ENCODE measurements around the gene TRIM54.
"Not testable (repeated sequence)": the region's sequence is repeated elsewhere in the genome, so short reads cannot be mapped to it uniquely, and the experiment has no call there.

The TRIM54 gene

DNA sequence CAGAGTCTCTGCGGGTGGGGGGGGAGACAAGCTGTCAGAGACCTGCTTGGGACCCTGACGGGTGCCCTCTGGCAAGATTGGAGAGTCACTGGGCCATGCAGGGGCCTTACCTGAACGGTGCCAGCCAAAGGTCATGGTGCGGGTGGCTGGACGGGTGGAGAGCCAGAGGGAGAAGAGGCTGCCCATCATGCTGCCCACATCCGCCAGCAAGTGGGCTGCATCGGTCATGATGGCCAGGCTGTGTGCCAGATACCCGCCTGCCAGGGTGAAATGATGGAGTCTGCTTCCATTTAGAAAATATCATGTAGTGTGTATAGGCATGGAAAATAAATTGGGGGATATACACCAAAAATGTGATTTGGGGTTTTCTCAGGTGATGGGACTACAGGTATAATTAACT lies 24.2 kb upstream of the TRIM54 start:
- DNase-seq (ENCODE audit: low read depth in 2 of 2), result no peak

DNA sequence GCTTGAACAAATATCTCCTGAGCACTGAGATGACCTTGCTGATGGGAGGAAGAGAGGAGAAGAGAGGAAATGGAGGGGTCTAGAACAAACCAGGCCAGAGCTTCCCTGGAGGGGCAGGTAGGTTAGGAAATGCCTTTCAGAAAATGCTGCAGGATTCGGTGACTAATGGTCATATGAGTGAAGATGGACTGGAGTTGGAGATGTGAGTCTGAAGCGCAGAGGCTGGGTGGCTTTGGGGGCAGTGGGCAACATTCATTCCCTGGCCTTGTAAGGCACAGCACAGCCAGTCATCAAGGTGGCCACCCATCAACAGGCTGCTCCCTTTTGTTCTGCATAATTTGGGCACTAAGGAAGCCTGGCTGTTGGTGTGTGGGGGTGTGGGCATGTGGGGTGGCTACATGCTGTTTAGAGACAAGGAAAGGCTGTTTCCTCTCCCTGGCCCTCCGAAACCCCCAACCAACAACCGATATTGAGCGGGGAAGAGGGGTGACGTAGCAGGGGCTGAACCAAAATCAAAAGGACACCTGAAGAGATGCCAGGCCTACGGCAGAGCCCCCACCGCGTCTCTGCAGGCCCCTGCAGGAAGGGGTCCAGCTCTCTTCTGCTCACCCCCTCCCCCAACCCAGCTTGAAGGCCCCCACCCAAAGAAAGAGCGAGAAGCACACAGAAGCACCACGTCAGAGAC lies 20.8 kb upstream of the TRIM54 start:
- no peak for DNase-seq (ENCODE audit: low read depth in 2 of 2)

DNA sequence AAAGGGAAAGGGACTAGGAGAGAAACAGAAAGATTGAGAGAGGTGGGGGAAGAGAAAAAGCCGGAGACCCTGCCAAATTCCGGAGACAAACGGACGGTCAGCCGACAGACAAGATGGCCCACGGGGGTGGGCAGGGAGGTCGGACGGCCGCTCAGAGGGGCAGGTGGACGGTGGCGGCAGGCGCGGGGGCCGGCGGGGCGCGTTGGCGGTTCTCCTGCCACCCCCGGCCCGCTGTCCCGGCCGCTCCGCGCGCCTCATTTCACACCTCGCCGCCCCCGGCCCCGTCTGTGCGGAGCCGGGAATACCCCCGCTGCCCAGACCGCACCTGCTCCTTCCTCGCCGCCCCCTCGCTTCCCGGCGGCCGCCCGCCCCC lies 20.3 kb upstream of the TRIM54 start:
- no peak for DNase-seq (ENCODE audit: low read depth in 2 of 2)

DNA sequence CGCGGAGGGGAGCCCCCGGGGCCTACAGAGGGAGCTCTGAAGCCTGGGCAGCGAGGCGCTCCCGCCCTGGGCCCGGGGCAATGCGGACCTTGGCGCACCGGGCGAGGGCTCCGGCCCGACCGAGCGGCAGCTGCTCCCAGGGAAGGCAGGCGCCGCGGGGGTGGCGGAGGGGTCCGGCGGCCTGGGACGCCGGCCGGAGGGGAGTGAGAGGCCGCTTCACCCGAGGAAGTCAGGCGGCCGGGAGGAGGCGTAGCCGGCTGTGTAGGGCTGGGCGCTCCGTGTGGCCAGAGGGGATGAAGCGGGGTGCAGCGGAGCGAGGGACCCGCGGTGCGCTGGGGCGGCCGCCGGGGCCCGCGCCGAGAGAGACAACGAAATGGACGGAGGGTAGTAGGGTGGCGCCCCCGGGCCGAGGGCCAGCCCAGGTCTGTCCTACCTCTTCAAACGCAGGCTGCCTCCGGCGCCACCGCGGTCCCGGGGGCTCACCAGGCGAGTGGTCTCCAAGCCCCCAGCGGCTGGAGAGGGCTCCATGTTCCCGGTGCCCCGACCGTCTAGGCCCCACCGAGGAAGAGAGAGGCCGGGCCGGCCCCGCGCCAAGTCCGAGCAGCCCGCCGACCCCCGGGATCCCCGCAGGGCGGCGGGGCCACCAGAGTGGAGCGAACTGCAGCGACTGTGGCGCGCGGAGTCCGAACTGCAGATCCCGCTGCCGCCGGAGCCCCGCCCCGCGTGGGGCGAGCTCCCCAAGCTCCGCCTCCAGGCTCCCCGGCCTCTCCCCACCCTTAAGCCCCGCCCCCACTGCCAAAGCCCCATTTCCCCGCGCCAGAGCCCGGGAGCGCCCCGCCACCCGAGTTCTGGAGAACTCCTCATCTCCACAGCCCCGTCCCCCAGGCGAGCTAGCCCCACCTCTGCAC lies 19.6 kb upstream of the TRIM54 start, which contains the start of gene SLC30A3:
Gene SLC30A3, minus strand, starts transcription at position 669 of the 908 bp plus-strand sequence. Its CDS starts 141 bp downstream, at position 528.
- peak; percentile 44 to 76 for DNase-seq (ENCODE audit: low read depth in 2 of 2)

DNA sequence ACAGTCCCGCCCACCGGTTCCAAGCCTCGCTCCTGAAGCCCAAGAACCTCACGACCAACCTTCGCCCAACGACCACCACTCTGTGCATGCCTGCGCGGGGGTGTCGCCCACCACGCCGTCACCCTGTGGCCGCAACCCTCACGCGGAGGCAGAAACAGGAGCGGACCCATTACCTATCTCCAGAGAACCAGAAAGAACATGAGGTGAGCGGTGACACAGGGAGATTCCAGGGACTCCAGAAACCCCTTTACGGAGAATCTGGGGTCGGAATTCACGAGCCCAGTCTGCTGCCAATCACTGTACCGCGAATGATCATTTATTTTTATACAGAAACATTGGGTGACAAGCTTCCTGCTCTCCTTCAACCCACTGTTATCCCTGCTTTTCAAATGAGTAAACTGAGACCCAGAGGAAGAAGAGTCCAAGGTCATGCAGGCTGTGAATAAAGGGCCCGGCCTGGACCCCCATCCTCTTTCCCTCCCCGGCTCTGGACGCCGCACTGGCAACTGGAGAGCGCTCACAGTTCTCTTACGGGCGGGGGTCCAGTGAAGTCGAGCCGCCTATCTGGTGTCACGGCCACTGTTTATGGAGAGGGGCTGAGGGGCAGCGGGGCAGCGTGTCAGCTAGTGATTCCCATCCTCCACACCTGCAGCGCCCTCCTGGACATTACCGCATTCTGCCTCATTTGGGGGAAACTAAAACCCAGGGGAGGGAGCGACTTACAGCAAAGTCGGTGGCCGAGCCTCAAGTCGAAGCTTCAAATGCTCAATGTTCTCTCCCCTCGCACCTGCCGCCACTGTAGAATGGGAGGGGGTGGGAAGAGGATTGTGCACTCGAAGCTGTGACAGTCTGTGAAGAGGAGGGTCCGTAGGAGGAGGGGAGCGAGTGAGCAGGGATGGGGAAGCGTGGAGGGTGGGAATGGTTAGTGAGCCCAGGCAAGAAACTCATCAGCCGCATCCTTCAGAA lies 18.7 kb upstream of the TRIM54 start:
- no peak for DNase-seq (ENCODE audit: low read depth in 2 of 2)

DNA sequence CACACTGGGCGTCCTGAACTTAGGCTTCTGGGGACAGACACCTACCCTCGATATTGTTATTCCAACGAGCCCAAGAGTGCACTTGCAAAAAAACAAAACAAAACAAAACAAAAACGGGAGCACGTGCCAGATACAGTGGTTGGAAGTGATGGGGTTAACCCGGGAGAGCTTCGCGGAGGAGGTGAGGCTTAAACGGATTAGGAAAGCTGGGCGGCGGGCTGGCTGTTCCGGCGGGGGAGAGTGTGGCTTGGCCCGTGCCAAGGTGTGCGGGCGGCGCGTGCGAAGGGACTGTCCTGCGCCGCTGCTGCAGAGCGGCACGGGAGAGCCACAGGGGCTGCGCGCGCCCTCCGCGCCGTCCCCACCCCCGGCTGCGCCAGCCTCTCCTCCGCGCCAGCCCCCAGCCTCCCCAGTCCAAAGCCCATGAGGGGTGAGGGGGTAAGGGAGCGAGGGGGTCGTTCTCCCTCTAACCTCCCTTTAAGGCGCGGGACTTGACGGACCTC lies 17.9 kb upstream of the TRIM54 start:
- DNase-seq (ENCODE audit: low read depth in 2 of 2), result no peak

DNA sequence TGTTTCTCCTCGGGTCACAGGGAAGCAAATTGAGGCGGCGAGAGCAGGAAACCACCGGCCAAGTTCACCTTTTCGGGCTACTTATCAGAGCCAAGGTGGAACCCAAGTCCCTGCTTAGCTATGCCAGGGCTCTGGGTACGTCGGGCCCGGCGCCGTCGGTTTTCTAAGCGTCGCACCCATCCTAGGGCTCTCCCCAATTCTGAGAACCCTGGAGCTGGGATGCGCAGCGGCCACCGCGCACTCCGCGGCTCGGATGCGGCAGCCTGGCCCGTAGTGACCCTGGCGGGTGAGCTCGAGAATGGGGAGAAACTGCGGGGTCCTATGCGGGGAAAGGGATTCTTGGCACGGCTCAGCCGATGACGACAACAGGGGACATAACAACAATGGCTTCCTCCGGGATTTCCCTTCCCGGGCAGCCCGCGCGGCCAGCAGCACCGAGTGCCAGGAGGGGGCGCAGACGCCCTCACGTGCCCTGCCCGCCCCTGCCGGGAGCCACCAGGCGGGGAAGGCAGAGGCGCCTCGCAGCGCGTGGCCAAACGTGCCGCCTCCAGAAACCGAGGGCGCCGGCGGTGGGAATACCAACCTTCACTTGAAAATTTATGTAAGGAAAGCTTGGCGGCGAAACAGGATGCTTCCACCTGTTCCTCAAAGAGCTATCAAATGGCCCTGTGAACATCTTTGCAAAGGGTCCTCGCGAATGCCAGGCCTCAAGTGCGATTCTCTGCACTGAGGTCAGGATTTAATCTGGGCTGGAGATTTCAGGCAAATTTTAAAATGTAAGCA lies 17.3 kb upstream of the TRIM54 start:
- peak; percentile 29 to 60 for DNase-seq (ENCODE audit: low read depth in 2 of 2)

DNA sequence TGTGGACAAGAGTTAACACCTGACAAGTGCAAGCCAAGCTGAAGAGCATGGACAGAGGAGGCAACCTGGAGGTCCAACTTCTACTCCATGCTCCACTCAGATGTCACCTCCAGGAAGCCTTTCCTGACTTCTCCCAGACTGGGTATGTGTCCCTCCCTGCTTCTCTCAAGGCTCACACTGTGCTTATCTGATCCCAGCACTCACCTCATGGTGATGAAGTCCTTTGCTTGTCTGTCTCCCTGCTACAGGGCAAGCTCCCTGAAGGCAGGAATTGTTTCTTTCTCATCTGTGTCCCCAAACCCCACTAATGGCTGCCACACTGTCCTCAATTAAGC lies 16.7 kb upstream of the TRIM54 start:
- DNase-seq (ENCODE audit: low read depth in 2 of 2), result no peak

DNA sequence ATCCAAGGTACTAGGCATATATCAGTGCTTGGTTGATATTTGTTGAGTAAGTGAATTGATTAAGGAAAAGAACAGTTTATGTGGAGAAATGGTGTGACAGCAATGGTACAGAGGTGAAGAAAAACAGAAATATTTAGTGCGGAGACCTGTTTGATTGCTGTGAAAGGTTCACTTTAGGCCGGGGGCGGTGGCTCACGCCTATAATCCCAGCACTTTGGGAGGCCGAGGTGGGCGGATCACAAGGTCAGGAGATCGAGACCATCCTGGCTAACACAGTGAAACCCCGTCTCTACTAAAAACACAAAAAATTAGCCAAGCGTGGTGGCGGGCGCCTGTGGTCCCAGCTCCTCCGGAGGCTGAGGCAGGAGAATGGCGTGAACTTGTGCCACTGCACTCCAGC lies 13.9 kb upstream of the TRIM54 start:
- DNase-seq (ENCODE audit: low read depth in 2 of 2), result not testable (repeated sequence)

DNA sequence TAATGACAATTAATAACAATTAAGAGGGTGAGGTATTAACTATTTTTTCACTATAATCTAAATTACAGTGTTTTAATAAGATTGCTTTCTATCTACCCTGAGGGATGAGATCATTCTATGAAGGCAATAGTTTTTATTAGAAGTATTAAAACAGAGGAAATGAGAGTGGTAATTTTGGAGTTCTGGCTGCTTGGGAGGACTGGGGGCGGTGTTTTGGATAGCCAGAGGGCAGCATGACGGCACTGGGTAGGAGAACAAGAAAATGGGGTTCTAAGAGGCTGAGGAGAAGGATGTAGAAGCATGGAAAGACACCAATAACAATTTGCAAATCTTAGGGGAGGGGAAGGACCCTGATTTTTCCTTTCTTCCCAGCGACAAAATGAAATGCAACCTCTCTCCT lies 12.1 kb upstream of the TRIM54 start:
- DNase-seq (ENCODE audit: low read depth in 2 of 2), result no peak

DNA sequence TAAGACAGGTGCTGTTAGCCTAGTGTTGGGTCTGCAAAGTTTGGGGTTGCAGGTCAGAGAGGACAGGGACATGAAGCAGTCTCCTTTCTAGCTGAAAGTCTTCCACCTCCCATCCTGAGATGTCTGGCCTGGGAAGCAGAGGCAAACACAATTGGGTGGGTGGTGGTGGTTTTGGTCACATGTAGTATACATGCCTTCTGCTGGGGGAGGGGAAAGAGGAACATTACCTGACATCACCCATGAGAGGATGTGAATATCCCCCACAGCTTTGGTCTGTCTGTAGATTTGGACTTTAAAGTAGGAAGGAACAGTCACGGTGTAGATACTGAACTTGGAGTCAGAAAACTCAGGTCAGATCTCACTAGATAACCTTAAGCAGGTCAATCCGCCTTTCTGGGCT lies 11.6 kb upstream of the TRIM54 start:
- no peak for DNase-seq (ENCODE audit: low read depth in 2 of 2)

DNA sequence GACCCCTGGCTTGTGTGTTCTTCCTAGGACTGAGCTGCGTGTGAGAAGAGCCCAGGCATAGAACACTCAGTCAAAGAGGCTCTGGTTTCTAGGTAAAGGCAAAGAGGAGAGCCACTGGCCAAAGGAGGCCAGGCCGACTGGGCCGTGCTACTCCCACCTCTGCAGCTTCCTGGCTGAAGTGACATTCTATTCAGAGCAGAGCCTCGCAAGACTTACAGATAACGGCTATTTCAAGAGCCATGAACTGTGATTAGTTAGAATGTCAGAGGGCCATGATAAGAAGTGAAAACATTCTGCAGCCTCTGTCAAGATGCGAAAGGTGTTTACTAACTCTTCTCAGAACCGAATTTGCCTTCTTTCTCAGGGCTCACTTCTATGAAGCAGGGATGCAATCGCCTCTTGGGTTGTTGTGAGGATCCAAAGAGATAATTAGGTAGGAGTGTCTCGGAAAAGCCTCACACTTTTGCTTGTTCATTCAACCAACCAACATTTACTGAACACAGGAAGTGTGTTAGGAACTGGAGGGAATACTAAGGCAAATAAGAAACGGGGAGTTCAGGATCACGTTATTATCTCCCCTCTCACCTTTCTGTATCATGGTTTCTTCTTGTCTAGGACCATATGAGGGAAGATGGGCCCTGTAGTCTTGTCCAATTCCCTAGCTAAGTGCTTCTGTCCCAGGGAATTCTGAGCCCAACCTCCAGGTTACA lies 10.4 kb upstream of the TRIM54 start:
- DNase-seq (ENCODE audit: low read depth in 2 of 2), result no peak

DNA sequence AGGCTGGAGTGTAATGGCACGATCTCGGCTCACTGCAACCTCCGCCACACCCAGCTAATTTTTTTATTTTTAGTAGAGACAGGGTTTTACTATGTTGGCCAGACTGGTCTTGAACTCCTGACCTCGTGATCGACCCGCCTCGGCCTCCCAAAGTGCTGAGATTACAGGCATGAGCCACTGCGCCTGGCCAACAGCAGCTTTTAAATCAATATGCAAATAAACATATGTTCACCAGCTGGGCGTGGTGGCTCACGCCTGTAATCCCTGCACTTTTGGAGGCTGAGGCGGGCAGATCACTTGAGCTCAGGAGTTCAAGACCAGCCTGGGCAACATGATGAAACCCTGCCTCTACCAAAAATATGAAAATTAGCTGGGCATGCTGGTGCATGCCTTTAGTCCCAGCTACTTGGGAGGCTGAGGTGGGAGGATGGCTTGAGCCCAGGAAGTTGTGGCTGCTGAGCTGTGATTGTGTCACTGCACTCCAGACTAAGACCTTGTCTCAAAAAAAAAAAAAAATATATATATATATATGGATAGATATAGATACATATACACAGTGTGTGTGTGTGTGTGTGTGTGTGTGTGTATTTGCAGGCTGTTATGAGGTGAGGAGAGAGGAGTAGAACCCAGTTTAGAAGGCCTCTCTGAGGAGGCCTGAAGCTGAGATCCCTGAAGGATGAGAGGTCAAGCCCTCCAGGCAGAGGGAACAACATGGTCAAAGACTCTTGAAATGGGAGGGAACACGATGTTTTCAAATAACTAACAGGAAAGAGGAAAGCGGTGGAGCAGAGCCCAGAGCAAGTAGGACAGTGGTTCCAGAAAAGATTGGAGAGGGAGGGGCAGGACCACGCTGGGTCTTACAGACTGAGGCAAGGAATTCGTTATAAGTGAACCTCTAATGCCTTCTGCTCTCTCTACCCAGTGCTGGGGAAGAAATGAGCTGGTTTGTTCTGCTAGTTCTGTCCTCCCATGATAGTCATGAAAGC lies 9.4 kb upstream of the TRIM54 start:
- not testable (repeated sequence) for DNase-seq (ENCODE audit: low read depth in 2 of 2)

DNA sequence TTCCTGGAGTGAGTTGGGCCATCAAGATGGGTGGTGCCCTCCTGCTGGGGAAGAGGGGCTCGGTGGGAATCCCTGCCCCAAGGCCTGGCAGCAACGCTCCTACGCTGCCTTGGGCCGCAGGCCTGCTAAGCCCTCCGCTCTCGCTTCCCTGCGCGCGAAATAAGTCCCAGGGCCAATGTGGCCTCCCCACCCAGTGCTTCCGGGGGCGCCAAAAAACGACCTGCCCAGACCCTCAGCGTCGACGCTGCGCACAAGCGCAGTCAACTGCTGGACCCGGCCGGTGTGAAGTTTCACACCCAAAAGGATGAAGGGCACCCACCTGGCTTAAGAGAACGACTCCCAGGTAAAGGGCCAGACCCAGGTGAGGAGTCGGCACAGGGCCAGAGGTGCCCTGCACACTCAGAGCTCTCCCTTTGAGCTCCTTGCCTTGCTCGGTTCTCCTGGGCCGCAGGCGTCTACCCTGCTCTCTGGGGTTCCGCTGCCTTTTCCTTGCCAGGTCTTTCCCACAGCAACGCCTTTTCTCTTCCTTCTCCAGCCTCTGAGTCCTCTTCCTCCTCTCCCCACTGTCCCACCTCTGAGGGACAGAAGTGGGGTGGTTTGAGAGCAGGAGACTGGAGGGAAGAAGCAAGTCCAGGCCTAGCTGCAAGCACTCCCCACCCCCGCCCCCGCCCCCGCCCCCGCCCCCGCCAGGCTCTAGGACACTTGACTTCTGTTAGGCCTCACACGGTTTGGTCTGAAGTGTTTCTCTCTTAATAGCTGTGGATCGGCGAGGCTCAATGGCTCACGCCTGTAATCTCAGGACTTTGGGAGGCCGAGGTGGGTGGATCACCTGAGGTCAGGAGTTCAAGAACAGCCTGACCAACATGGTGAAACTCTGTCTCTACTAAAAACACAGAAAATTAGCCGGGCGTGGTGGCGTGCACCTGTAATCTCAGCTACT lies 6.7 kb upstream of the TRIM54 start, which contains the start of gene DNAJC5G:
Gene DNAJC5G, plus strand, starts transcription at position 223 of the 940 bp plus-strand sequence. CDS start 1,296 bp downstream, outside the sequence.
- no peak for DNase-seq (ENCODE audit: low read depth in 2 of 2)

DNA sequence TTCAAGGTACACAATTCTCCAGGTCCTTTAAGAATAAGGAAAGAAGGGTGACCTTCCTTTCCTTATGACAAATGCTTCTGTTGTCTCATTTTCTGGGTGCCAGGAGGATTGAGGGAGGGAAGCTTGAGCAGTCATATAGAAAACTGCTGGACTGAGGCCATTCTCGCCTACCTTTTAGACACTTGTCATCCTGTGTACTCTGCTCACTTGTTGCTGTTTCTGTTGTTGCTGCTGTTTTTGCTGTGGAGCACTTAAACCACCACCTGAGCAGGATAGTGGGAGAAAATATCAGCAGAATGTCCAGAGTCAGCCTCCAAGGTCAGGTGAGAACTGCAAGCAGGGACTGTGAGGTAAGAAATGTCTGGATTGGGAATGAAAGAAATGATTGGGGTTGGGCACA lies 4.2 kb upstream of the TRIM54 start:
- DNase-seq (ENCODE audit: low read depth in 2 of 2), result no peak

DNA sequence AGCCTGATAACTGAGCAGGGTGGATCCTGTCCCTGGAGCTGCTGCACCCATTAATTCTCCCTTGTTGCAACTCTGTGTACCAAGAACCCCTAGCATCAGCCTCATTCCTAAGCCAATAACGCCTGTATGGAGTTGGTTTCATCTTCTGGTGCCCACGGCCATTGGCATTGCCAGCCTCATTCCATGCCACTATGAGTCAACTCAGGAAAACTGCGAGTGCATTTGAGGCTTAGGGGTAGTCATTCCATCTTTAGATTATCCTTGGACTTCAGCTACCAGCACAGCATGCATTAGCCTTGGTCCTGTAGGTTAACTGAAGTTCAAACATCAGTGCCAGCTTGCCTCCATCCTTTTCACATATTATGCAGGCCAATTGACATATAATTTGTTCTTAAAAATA lies 1.4 kb upstream of the TRIM54 start:
- DNase-seq (ENCODE audit: low read depth in 2 of 2), result no peak

DNA sequence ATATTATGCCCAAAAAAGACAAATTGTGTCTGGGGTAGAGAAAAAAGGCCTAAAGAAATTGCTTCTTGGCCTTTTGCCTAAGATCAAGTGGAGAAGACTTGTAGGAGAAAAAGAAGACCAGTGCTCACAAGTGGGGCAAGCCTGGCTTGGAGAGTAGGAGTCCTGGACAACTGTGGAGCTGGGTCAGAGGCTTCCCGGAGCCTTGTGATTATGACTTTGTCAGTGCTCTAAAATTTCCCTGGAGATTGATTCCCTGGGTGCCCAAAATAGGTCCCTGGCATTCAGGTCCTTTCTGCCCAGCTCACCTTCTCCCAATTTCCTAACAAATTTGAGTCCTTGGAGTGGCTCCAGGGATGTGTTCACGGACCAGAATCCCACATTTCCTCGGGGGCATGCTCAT lies 787 bp upstream of the TRIM54 start:
- no peak for DNase-seq (ENCODE audit: low read depth in 2 of 2)

DNA sequence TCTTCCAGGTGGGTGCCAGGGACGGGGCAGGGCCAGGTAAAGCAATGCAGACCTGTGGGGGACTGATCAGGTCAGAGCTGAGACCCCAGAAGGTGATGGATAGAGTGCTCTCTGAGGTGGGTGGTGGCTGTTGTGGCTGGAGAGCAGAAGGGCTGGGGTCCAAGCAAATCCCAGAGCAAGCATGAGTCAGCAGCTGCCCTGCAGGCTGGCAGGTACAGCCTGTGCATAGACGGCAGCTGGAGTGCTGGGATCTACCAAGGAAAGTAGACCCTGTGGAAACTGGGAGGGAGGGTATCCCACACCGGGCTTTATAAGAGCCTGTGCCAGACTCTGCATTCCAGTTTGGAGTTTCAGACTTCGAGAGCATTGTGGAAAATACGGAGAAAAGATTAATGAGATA lies 663 bp downstream of the TRIM54 start:
- DNase-seq (ENCODE audit: low read depth in 2 of 2), result no peak

All from stimulated activated CD4-positive, alpha-beta T cell treated with anti-CD3 and anti-CD28 coated beads, Interleukin-12 subunit alpha, Interleukin-12 subunit beta, amount 100 ng/mL, for 24 hours (primary cell).